DMS79 treated with DMSO at 0.1 percent for 48 hours (cell line): ENCODE results near the gene AGTR2.
"Not testable (repeated sequence)": the region's sequence is repeated elsewhere in the genome, so short reads cannot be mapped to it uniquely, and the experiment has no call there.

Source experiments
- DNase-seq: peaks from one replicate; lab custom pipeline; 2025; lab: John Stamatoyannopoulos, UW

The AGTR2 gene

GRCh38 chrX:116170511-116170910, at the start of gene AGTR2:
AGTR2 (plus strand) TSS chrX:116170744; CDS start chrX:116172281, 1,537 bp downstream.
- no peak for DNase-seq

- no peak for DNase-seq
Measured at GRCh38 chrX:116135277-116135676, 35.3 kb upstream of the AGTR2 start.

- not testable (repeated sequence) for DNase-seq
Measured at GRCh38 chrX:116141270-116141669, 29.3 kb upstream of the AGTR2 start.

GRCh38 chrX:116142976-116143375, 27.6 kb upstream of the AGTR2 start:
- no peak for DNase-seq

GRCh38 chrX:116172976-116173375, 2.4 kb downstream of the AGTR2 start:
- DNase-seq: no peak

- no peak for DNase-seq
Measured at GRCh38 chrX:116181300-116181699, 10.8 kb downstream of the AGTR2 start.

- no peak for DNase-seq
Measured at GRCh38 chrX:116185163-116185562, 14.6 kb downstream of the AGTR2 start.

- no peak for DNase-seq
Measured at GRCh38 chrX:116194649-116195048, 24.1 kb downstream of the AGTR2 start.

GRCh38 chrX:116198235-116198634, 27.7 kb downstream of the AGTR2 start:
- DNase-seq: no peak

GRCh38 chrX:116198810-116199209, 28.3 kb downstream of the AGTR2 start:
- DNase-seq: no peak

- DNase-seq: no peak
Measured at GRCh38 chrX:116204932-116205331, 34.4 kb downstream of the AGTR2 start.

GRCh38 chrX:116213262-116213661, 42.7 kb downstream of the AGTR2 start:
- no peak for DNase-seq

GRCh38 chrX:116217080-116217479, 46.5 kb downstream of the AGTR2 start:
- not testable (repeated sequence) for DNase-seq
